ENCODE measurements around the gene AGAP5. TPM values are rescaled to one million over a fixed set of nuclear protein-coding genes. Genes with fewer than 3 reads are reported as not detected.

AGAP5 gene
- total and polyA plus RNA-seq, 9 of the 15 experiments (the other 6 are each of a cell fraction or from before 2014, with no cell fraction given), result 0.32 to 7.5 (median 5.3) TPM

GRCh38 chr10:73730153-73730906 lies 32.4 kb upstream of the AGAP5 start (continued):
- TF ChIP-seq NFYB (IDR thresholded peaks at IDR 0.05; ENCODE audit: extremely low read depth, insufficient read length) (no peak), SOX6 (IDR thresholded peaks at IDR 0.05) (no peak; the same call in 1 of the 2 replicates), RBBP5 (IDR thresholded peaks at IDR 0.05; ENCODE audit: borderline replicate concordance, insufficient read depth, low read length, poor library complexity, severe bottlenecking) (peak; percentile 99), ZNF311 (CRISPR knock-in tag; IDR thresholded peaks at IDR 0.05) (no peak), PHTF2 (CRISPR knock-in tag; IDR thresholded peaks at IDR 0.05) (no peak), ZBTB7A (IDR thresholded peaks at IDR 0.05; ENCODE audit: borderline replicate concordance, control insufficient read depth, low read depth, low read length) (no peak; the same call in 1 of the 2 replicates), ZNF77 (CRISPR knock-in tag; IDR thresholded peaks at IDR 0.05) (no peak), CSDE1 (IDR thresholded peaks at IDR 0.05) (no peak; a peak in 1 of 4 replicates), ETS2 (tag; IDR thresholded peaks at IDR 0.05; ENCODE audit: borderline replicate concordance, poor library complexity, severe bottlenecking) (no peak), IFI16 (CRISPR knock-in tag; IDR thresholded peaks at IDR 0.05) (no peak), NFE2 (IDR thresholded peaks at IDR 0.05; ENCODE audit: low read depth) (peak; percentile 47; the same call in 1 of the 2 replicates), ZNF316 (IDR thresholded peaks at IDR 0.05) (peak; percentile 54), GATA2 (CRISPR knock-in tag; IDR thresholded peaks at IDR 0.05) (no peak), HNRNPUL1 (IDR thresholded peaks at IDR 0.05; ENCODE audit: low read length) (no peak), DNMT1 (IDR thresholded peaks at IDR 0.05) (peak; percentile 87; the same call in 1 of the 2 replicates), ZNF668 (CRISPR knock-in tag; IDR thresholded peaks at IDR 0.05) (no peak), COPS2 (conservative IDR thresholded peaks at IDR 0.05) (no peak), ZNF445 (CRISPR knock-in tag; IDR thresholded peaks at IDR 0.05; ENCODE audit: low read depth) (no peak), WHSC1 (IDR thresholded peaks at IDR 0.05; ENCODE audit: low read length) (no peak), ETV1 (tag; conservative IDR thresholded peaks at IDR 0.05; ENCODE audit: low read depth) (peak; percentile 74), ERF (CRISPR knock-in tag; IDR thresholded peaks at IDR 0.05) (no peak), TCF3 (CRISPR knock-in tag; IDR thresholded peaks at IDR 0.05) (no peak; the same call in 1 of the 2 replicates)
- TF ChIP-seq, protein P1, sequence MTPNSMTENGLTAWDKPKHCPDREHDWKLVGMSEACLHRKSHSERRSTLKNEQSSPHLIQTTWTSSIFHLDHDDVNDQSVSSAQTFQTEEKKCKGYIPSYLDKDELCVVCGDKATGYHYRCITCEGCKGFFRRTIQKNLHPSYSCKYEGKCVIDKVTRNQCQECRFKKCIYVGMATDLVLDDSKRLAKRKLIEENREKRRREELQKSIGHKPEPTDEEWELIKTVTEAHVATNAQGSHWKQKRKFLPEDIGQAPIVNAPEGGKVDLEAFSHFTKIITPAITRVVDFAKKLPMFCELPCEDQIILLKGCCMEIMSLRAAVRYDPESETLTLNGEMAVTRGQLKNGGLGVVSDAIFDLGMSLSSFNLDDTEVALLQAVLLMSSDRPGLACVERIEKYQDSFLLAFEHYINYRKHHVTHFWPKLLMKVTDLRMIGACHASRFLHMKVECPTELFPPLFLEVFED (CRISPR knock-in tag; conservative IDR thresholded peaks at IDR 0.05), result no peak
- TF ChIP-seq, protein P2, sequence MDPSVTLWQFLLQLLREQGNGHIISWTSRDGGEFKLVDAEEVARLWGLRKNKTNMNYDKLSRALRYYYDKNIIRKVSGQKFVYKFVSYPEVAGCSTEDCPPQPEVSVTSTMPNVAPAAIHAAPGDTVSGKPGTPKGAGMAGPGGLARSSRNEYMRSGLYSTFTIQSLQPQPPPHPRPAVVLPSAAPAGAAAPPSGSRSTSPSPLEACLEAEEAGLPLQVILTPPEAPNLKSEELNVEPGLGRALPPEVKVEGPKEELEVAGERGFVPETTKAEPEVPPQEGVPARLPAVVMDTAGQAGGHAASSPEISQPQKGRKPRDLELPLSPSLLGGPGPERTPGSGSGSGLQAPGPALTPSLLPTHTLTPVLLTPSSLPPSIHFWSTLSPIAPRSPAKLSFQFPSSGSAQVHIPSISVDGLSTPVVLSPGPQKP (CRISPR knock-in tag; IDR thresholded peaks at IDR 0.05), result no peak
- TF ChIP-seq, protein P3, sequence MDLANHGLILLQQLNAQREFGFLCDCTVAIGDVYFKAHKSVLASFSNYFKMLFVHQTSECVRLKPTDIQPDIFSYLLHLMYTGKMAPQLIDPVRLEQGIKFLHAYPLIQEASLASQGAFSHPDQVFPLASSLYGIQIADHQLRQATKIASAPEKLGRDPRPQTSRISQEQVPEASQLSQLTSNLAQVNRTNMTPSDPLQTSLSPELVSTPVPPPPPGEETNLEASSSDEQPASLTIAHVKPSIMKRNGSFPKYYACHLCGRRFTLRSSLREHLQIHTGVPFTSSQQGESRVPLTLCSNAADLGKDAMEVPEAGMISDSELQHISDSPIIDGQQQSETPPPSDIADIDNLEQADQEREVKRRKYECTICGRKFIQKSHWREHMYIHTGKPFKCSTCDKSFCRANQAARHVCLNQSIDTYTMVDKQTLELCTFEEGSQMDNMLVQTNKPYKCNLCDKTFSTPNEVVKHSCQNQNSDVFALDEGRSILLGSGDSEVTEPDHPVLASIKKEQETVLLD (IDR thresholded peaks at IDR 0.05), result peak; percentile 66; the same call in 1 of the 2 replicates
